Peyer's patch (tissue), 4 donors: Measurements from ENCODE around the gene PRPSAP1. TPM values are rescaled to one million over a fixed set of nuclear protein-coding genes. Genes with fewer than 3 reads are reported as not detected.
"Not testable (repeated sequence)": the region's sequence is repeated elsewhere in the genome, so short reads cannot be mapped to it uniquely, and the experiment has no call there.

Source experiments
- DNase-seq, 3 donors: peaks; one replicate each; pipeline ENCODE4 v3.0.0-alpha.2; 2017 to 2019
- H3K27ac ChIP-seq, 4 donors: fragments of 200-600 bp; sonication (generic); one replicate each; pipeline ENCODE4 v1.5.1; 2016 to 2019
- H3K27me3 ChIP-seq, 2 donors: fragments of 200-600 bp; sonication (generic); one replicate each; pipeline ENCODE4 v1.5.1; 2019
- H3K36me3 ChIP-seq, 3 donors: fragments of 200-600 bp; sonication (generic); one replicate each; pipeline ENCODE4 v1.5.1; 2016 to 2019
- H3K4me1 ChIP-seq, 4 donors: fragments of 200-600 bp; sonication (generic); one replicate each; pipeline ENCODE4 v1.5.1; 2016 to 2019
- H3K4me3 ChIP-seq, 4 donors: fragments of 200-600 bp; sonication (generic); 1 replicate in 3 of 4; 2 replicates in 1 of 4; pipeline ENCODE4 v1.5.1; 2016 to 2019; ENCODE audit warnings: mild to moderate bottlenecking in 1 of 4
- H3K9me3 ChIP-seq, 4 donors: fragments of 200-600 bp; sonication (generic); one replicate each; pipeline ENCODE4 v1.5.1; 2016 to 2019; ENCODE audit warnings: mild to moderate bottlenecking in 1 of 4
- POLR2A ChIP-seq, 2 donors: fragments of 450-650 bp; IDR thresholded peaks; one replicate each; pipeline ENCODE4 v1.5.1; 2017; ENCODE audit warnings: antibody characterized with exemption in 2 of 2, mild to moderate bottlenecking in 2 of 2, moderate library complexity in 2 of 2
- total RNA-seq, 4 donors: library from RNA; depleted of rRNA; stranded (reverse); fragments of >200 nt; gene quantifications; one replicate each; pipeline ENCODE4 v1.1.0, GENCODE V29; 2016
- TF ChIP-seq, protein P1 (sequence below), 6 experiments: fragments of 450-650 bp in 4 of 6; fragments of 200-600 bp in 2 of 6; sonication (generic) in 1 of 6; IDR thresholded peaks; one replicate each; pipeline ENCODE4 v1.5.1; 2017 to 2019; ENCODE audit warnings: antibody characterized with exemption in 6 of 6, mild to moderate bottlenecking in 3 of 6, moderate library complexity in 1 of 6

The PRPSAP1 gene
- total RNA-seq, 4 donors from 2014 or later: 39.4 to 105 (median 70.4) TPM

DNA sequence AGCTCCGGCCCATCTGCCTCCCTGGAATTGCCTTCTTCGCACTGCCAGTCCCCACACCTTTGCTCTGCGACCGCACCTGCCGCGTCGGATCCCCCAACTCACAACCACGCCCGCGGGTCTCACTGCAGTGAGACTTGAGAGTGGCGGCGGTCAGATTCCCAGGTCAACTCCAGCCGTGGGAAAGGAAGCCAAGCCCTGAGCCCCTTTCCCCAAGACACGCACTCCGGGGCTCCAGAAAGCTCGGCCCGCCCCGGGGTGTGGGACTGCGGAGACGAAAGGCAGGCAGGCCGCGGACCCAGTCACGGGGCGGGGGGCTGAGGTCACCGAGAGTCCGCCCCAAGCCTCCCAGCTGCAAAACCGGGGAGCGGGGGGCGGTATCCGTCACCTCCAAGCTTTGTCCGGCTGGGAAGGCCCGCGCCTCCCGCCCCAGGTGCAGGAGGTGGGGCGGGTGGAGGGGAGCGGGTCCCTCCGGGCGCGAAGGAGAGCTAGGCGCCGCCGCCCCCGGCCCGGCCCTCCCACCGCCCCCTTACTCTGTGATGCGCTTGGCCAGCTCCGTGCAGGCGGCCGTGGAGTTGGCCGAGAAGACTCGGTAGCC lies 615 bp downstream of the PRPSAP1 start:
- H3K9me3 ChIP-seq: no peaks in the 10 kb centered on the region
- H3K4me3 ChIP-seq: peak overlapping the region; percentile 83 to 95 (median 92)
- peaks cover 0 to 2% (median 0%) of the 10 kb centered on the region in 3 donors for H3K36me3 ChIP-seq
- TF ChIP-seq POLR2A (IDR thresholded peaks at IDR 0.05): no peak
- TF ChIP-seq, protein P1, sequence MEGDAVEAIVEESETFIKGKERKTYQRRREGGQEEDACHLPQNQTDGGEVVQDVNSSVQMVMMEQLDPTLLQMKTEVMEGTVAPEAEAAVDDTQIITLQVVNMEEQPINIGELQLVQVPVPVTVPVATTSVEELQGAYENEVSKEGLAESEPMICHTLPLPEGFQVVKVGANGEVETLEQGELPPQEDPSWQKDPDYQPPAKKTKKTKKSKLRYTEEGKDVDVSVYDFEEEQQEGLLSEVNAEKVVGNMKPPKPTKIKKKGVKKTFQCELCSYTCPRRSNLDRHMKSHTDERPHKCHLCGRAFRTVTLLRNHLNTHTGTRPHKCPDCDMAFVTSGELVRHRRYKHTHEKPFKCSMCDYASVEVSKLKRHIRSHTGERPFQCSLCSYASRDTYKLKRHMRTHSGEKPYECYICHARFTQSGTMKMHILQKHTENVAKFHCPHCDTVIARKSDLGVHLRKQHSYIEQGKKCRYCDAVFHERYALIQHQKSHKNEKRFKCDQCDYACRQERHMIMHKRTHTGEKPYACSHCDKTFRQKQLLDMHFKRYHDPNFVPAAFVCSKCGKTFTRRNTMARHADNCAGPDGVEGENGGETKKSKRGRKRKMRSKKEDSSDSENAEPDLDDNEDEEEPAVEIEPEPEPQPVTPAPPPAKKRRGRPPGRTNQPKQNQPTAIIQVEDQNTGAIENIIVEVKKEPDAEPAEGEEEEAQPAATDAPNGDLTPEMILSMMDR (IDR thresholded peaks at IDR 0.05): no peak
- peak overlapping the region; percentile 76 to 88 (median 86) for H3K27ac ChIP-seq
- no peak for DNase-seq
- no peaks in the 10 kb centered on the region for H3K27me3 ChIP-seq
- H3K4me1 ChIP-seq: peaks cover 0 to 16% (median 0%) of the 10 kb centered on the region in 4 donors

DNA sequence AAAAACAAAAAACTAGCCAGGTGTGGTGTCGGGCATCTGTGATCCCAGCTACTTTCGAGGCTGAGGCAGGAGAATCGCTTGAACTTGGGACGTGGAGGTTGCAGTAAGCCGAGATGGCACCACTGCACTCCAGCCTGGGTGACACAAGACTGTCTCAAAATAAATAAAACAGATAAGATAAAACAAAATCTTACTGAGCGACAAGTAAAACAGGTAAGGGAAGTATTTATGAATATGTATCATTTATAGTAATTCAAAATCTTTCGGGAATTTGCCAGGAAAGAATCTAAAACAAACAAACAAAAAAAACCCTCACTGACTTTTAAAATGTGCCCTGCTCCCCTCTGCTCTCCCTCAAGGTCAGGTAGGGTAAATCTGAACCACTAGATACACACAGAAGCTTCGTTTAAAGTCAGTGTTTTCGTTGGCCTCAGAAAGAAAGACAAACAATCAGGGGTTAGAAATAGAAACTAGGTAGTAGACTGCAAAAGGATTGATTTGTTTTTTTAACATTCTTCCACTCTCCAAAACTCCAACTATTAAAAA lies 2.1 kb downstream of the PRPSAP1 start:
- H3K27ac ChIP-seq: no peak overlapping the region
- H3K27me3 ChIP-seq: no peaks in the 10 kb centered on the region
- DNase-seq: no peak
- H3K36me3 ChIP-seq: peaks cover 0 to 17% (median 0%) of the 10 kb centered on the region in 3 donors
- no peaks in the 10 kb centered on the region for H3K9me3 ChIP-seq
- no peak overlapping the region for H3K4me3 ChIP-seq
- peaks cover 0 to 16% (median 0%) of the 10 kb centered on the region in 4 donors for H3K4me1 ChIP-seq
- TF ChIP-seq, protein P1 (IDR thresholded peaks at IDR 0.05): no peak
- TF ChIP-seq POLR2A (IDR thresholded peaks at IDR 0.05): no peak

DNA sequence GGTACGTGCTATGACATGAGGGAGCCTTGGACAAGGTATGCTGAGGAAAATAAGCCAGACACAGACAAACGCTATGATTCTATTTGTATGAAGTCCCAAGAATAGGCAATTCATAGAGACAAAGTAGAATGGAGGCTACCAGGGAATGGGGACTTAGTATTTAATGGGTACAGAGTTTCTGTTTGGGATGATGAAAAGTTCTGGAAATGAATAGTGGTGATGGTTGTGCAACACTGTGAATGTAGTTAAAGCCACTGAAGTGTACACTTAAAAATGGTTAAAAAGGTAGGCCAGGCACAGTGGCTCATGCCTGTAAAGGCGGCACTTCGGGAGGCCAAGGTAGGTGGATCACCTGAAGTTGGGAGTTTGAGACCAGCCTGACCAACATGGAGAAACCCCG lies 3.3 kb downstream of the PRPSAP1 start:
- Histone ChIP-seq H3K4me1 (peaks cover 0 to 16% (median 0%) of the 10 kb centered on the region in 4 donors), H3K4me3 (no peak overlapping the region), H3K36me3 (peaks cover 0 to 28% (median 0%) of the 10 kb centered on the region in 3 donors), H3K27me3 (no peaks in the 10 kb centered on the region), H3K9me3 (no peaks in the 10 kb centered on the region), H3K27ac (no peak overlapping the region)
- no peak for TF ChIP-seq POLR2A (IDR thresholded peaks at IDR 0.05)
- no peak for DNase-seq

DNA sequence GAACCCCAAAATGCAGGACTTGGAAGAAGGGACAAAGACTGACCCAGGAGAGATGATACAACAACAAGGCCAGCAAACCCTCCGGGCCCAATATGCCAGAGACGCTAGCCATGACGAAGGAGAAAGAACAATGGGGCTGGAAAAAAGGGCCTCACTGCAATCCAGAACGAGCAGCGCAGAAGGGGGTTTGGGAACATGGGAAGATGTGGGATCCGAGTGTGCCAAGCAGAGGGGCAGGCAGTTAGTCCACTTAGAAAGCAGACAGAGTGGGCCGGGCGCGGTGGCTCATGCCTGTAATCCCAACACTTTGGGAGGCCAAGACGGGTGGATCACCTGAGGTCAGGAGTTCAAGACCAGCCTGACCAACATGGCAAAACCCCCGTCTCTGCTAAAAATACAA lies 6.8 kb downstream of the PRPSAP1 start:
- H3K9me3 ChIP-seq, H3K27ac ChIP-seq, H3K4me3 ChIP-seq, DNase-seq, H3K4me1 ChIP-seq, H3K27me3 ChIP-seq: not testable (repeated sequence)
- H3K36me3 ChIP-seq: peaks cover 0 to 57% (median 0%) of the 10 kb centered on the region in 3 donors

DNA sequence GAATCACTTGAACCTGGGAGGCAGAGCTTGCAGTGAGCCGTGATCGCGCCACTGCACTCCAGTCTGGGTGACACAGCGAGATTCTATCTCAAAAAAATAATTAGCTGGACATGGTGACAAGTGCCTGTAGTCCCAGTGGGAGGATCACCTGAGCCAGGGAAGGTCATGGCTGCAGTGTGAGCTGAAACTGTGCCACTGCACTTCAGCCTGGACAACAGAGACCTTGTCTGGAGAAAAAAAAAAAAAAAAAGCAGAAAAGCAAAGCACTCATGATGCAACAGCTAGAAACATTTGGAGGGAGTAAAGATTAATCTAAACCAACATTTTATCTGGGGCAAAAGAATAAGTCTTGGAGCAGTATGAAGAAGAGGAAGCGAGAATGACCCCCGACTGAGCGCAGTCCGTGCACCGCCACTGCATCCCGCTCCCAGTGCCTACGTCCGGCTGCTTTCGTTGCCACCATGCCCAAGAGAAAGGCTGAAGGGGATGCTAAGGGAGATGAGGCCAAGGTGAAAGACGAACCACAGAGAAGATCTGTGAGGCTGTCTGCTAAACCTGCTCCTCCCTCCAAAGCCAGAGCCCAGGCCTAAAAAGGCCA lies 8.2 kb downstream of the PRPSAP1 start:
- no peak for DNase-seq
- H3K27ac ChIP-seq: no peak overlapping the region
- H3K36me3 ChIP-seq: peaks cover 0 to 64% (median 0%) of the 10 kb centered on the region in 3 donors
- H3K27me3 ChIP-seq: no peaks in the 10 kb centered on the region
- no peak for TF ChIP-seq POLR2A (IDR thresholded peaks at IDR 0.05)
- TF ChIP-seq, protein P1 (IDR thresholded peaks at IDR 0.05): no peak
- no peaks in the 10 kb centered on the region for H3K9me3 ChIP-seq
- H3K4me3 ChIP-seq: no peak overlapping the region
- no peaks in the 10 kb centered on the region for H3K4me1 ChIP-seq

DNA sequence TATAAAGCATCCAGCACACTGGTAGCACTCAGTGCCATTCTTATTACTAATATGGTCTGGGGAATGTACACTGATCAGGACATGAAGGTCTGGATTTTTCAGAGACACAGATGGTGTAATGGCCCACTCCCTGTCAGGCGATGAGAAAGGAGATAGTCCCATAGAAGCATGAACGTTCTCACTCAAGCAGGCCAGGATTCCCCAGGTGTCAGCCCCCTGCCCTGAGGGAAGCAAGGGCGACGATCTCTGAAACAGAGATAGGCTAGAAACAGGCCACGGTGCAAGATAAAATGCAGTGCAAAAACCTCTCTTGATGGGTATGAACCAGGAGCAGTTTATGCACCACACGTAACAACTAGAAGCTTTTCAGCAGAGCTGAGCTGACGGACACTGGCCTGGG lies 10.6 kb downstream of the PRPSAP1 start:
- no peak for DNase-seq
- Histone ChIP-seq H3K36me3 (peaks cover 0 to 62% (median 0%) of the 10 kb centered on the region in 3 donors), H3K9me3 (no peaks in the 10 kb centered on the region), H3K4me3 (no peak overlapping the region), H3K4me1 (no peaks in the 10 kb centered on the region), H3K27ac (no peak overlapping the region), H3K27me3 (no peaks in the 10 kb centered on the region)
- no peak for TF ChIP-seq POLR2A (IDR thresholded peaks at IDR 0.05)
- TF ChIP-seq, protein P1 (IDR thresholded peaks at IDR 0.05): no peak
